ENCODE data around the gene ACKR3.

DNA sequence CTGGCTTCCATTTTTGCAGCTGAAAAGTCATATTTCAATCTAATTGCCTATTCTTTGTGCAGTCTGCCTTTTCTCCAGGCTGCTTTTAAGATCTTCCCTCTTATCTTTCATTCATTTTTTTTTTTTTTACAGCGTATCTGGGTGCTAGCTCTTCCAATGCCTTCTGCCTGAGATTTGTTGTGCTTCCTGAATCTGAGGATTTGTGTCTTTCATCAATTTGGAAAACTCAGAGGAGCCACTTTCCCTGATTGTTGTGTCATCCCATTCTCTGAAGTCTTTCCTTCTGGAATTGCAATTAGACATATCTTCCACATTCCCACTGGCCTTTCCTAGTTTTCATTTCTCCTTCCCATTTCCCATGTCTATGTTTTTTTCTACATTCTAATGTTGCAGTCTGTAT lies 21.9 kb upstream of the ACKR3 start:
- TF ChIP-seq POLR2AphosphoS5 (IDR thresholded peaks at IDR 0.05) (no peak), POLR2A (IDR thresholded peaks at IDR 0.05) (no peak)
- TF ChIP-seq, protein P1, sequence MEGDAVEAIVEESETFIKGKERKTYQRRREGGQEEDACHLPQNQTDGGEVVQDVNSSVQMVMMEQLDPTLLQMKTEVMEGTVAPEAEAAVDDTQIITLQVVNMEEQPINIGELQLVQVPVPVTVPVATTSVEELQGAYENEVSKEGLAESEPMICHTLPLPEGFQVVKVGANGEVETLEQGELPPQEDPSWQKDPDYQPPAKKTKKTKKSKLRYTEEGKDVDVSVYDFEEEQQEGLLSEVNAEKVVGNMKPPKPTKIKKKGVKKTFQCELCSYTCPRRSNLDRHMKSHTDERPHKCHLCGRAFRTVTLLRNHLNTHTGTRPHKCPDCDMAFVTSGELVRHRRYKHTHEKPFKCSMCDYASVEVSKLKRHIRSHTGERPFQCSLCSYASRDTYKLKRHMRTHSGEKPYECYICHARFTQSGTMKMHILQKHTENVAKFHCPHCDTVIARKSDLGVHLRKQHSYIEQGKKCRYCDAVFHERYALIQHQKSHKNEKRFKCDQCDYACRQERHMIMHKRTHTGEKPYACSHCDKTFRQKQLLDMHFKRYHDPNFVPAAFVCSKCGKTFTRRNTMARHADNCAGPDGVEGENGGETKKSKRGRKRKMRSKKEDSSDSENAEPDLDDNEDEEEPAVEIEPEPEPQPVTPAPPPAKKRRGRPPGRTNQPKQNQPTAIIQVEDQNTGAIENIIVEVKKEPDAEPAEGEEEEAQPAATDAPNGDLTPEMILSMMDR (IDR thresholded peaks at IDR 0.05): no peak
